ENCODE measurements around the gene ANKFY1.

DNA sequence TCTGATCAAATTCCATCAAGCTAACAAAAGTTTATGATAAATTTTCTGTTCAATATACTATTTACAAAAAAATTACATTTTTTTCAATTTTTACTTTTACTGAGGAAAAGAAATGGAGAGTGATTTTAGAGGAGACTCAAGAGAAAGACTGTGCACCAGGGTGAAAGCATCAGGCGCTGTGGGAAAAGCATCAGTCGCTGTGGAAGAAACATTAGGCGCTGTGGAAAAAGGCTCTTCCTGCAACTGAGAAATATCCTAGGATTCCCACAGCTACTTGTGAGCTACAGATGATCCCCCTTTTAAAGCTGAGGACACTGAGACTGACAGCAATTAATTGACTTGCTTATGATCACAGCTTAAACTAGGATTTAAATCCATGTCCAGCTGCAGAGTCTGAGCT lies 4.9 kb downstream of the ANKFY1 start:
- TF ChIP-seq POLR2A (IDR thresholded peaks at IDR 0.05) (no peak), POLR2AphosphoS5 (IDR thresholded peaks at IDR 0.05) (no peak)
- TF ChIP-seq, protein P1, sequence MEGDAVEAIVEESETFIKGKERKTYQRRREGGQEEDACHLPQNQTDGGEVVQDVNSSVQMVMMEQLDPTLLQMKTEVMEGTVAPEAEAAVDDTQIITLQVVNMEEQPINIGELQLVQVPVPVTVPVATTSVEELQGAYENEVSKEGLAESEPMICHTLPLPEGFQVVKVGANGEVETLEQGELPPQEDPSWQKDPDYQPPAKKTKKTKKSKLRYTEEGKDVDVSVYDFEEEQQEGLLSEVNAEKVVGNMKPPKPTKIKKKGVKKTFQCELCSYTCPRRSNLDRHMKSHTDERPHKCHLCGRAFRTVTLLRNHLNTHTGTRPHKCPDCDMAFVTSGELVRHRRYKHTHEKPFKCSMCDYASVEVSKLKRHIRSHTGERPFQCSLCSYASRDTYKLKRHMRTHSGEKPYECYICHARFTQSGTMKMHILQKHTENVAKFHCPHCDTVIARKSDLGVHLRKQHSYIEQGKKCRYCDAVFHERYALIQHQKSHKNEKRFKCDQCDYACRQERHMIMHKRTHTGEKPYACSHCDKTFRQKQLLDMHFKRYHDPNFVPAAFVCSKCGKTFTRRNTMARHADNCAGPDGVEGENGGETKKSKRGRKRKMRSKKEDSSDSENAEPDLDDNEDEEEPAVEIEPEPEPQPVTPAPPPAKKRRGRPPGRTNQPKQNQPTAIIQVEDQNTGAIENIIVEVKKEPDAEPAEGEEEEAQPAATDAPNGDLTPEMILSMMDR (IDR thresholded peaks at IDR 0.05), result no peak
